Stomach (tissue), 4 donors: ENCODE results near the gene PLA2G4F.

Experiments
- POLR2A ChIP-seq, 4 donors: fragments of 450-650 bp; IDR thresholded peaks; one replicate each; pipeline ENCODE4 v1.6.1; 2016; ENCODE audit warnings: antibody characterized with exemption in 4 of 4, control low read depth in 2 of 4, mild to moderate bottlenecking in 1 of 4, moderate library complexity in 1 of 4
- TF ChIP-seq, protein P1 (sequence below), 7 experiments: fragments of 450-650 bp in 4 of 7; fragments of 200-600 bp in 3 of 7; sonication (generic) in 3 of 7; IDR thresholded peaks; one replicate each; pipeline ENCODE4 v1.5.1; 2016 to 2019; ENCODE audit warnings: antibody characterized with exemption in 7 of 7, control low read depth in 2 of 7, mild to moderate bottlenecking in 1 of 7

DNA sequence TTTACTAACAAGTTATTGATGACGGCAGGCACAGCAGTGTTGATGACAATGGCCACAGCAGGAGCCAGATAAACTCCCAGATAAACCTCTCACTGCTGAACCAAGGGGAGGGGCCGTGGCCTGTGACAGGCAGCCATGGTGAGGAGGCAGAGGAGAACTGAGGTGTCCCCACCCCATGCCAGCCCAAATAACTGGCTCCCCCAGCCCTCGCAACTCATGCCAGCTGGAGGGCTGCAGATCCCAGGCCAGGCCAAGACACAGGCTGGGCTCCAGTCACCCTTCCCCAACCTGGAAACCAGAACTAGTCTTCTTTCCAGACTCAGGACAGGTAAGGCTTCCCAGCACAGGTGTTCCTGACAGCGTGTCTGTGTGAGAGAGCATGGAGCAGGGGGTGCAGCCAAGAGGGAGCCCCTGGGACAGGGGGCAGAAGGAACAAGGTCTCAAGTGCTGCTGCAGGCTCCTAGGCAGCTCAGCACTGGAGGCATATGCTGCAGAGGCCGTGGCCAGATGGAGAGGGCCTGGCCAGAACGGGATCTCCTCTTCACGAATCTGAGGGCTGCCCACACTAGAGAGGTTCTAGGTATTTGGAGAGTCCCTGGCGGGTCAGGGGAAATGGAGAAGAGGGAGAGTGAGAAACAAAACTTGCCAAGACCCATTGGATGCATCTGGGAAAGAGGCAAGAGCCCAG, 15.9 kb downstream of the PLA2G4F start:
- TF ChIP-seq POLR2A (IDR thresholded peaks at IDR 0.05) = no peak
- TF ChIP-seq, protein P1, sequence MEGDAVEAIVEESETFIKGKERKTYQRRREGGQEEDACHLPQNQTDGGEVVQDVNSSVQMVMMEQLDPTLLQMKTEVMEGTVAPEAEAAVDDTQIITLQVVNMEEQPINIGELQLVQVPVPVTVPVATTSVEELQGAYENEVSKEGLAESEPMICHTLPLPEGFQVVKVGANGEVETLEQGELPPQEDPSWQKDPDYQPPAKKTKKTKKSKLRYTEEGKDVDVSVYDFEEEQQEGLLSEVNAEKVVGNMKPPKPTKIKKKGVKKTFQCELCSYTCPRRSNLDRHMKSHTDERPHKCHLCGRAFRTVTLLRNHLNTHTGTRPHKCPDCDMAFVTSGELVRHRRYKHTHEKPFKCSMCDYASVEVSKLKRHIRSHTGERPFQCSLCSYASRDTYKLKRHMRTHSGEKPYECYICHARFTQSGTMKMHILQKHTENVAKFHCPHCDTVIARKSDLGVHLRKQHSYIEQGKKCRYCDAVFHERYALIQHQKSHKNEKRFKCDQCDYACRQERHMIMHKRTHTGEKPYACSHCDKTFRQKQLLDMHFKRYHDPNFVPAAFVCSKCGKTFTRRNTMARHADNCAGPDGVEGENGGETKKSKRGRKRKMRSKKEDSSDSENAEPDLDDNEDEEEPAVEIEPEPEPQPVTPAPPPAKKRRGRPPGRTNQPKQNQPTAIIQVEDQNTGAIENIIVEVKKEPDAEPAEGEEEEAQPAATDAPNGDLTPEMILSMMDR (IDR thresholded peaks at IDR 0.05) = no peak
